CD1c-positive myeloid dendritic cell (primary cell): ENCODE data around the gene IL5RA.

Experiments
- DNase-seq: peaks from one replicate; pipeline ENCODE4 v3.0.0-alpha.2; 2016; ENCODE audit errors: extremely low spot score

The IL5RA gene

GRCh38 chr3:3110299-3110630 lies at the start of gene IL5RA:
Gene IL5RA, minus strand, starts transcription at chr3:3110374. Its CDS starts 5,390 bp downstream, at chr3:3104984.
- peak; percentile 16 for DNase-seq

- no peak for DNase-seq
These were observed 47.3 kb upstream of the IL5RA start for GRCh38 chr3:3157484-3157883.

DNA sequence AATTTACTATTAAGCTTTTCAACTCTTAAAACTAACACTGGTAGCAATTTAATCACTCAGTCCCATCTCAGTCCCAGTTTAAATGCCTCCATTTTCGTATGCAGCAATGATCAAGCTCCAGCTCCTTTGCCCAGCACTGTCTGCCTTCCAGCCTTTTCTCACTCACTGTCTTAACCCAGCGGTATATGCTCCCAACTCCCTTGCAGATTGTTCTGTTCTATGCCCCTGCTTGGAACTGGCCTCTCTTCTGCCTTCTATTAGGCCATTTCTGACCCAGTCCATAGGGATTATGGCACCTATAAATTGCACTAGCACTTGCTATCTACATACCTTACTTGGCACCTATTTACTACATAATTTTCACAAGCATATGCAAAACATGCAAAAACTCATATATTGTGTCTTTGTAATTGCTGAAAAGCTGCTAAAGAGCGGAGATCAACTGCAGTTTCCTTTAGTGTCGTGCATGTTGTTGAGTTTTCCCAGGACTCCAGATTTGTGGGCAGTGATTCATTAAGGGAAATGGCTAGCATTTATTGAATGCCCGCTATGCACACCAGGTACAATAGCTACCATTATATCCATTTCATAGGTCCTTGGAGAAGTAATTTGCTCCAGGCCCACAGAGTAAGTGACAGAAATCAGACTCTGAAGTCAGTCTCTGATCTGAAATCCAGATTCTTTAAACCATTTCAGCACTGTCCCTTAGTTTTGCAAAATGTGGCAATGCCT lies 44.9 kb upstream of the IL5RA start:
- DNase-seq = no peak

DNA sequence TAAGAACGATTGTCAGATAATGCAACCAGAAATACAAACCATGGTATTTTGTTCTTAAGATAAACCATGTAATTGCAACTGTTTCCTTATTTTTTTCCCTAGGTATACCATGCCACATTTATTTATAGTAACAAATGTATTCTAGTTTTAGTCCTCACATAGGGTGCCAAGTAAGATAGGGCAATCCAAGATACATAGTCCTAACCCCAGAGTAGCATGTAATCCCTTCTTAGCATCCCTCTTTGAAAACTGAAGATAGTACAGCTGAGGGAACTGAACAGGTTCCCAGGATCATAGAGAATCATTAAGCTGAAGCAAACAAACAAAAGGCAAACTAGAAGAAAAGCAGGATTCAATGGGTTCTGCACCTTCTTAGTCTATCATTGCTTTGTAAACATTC lies 41.3 kb upstream of the IL5RA start:
- DNase-seq = no peak

DNA sequence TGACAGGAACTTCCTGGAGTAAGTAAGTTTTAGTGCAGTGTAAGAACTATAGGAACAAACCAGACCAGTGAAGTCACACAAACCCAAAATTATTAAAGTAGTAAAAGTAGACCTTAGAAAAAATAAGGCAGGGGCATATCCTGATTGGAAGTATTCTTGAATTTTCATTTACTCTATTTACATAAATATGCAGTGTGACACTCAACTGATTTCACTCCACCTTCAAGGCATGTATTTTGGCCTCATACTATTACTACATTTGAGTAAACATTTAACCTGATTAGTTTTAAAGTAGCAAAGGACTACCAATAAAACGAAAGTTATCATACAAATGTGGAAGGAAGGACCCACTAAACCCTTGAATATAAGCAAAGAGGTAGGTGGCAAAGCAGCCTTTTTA lies 39.4 kb upstream of the IL5RA start:
- no peak for DNase-seq

- no peak for DNase-seq
These were observed 35.7 kb upstream of the IL5RA start for GRCh38 chr3:3145831-3146230.

- DNase-seq = no peak
These were observed 31.8 kb upstream of the IL5RA start for GRCh38 chr3:3141939-3142338.

DNA sequence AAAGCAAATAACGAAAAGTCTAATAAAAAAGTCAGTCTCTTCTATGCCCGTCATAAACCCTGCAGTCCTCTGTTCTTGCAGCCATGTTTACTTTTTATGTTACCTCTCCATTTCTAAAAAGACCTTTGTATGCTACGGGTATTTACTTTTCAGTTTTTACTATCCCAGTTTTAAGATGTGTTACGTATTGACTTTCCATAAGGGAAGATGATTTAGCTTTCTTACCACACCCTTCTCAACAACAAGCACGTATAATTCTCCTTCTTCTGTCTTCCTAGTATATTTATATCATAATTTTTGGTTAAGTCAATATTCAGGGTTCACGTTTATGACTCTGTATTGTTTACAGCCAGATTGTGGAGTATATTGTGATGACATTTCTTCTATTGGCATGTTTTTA lies 27.4 kb upstream of the IL5RA start:
- no peak for DNase-seq

GRCh38 chr3:3134750-3135448 lies 24.7 kb upstream of the IL5RA start:
- DNase-seq = no peak

- no peak for DNase-seq
These were observed 23.3 kb upstream of the IL5RA start for GRCh38 chr3:3133500-3133899.

- DNase-seq = no peak
These were observed 19.4 kb upstream of the IL5RA start for GRCh38 chr3:3129579-3129978.

DNA sequence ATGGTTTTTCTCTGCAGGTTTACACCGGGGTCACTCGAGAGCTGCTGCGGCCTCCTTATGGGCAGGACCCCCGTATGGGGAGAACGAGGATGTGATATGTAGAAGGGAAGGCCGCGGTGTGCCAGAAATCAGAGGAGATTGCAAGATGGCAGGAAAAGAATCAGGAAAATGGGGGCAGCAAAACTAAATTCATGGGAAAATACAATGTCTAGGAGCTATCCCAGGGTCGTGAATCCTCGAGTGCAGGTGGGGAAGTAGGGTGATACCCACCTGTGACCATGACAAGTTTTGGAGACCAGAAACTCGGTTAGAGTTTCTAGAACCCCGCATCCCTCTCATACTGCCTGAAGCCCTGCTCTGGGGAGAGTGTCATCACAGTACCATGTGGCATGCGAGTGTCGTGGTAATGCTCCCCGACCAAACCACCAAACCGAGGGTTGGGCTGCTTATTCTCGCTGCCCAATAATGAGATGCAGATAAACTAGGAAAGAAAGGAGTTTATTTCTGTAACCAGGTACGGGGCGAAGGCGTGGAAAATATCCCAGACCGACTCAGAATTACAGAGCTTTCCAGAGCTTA lies 17.3 kb upstream of the IL5RA start:
- DNase-seq = no peak

- DNase-seq = peak; percentile 98
These were observed 16.6 kb upstream of the IL5RA start, which contains the start of gene TRNT1 for GRCh38 chr3:3126477-3127431. Gene TRNT1, plus strand, starts transcription at chr3:3126940. Its CDS starts 2,101 bp downstream, at chr3:3129041.

DNA sequence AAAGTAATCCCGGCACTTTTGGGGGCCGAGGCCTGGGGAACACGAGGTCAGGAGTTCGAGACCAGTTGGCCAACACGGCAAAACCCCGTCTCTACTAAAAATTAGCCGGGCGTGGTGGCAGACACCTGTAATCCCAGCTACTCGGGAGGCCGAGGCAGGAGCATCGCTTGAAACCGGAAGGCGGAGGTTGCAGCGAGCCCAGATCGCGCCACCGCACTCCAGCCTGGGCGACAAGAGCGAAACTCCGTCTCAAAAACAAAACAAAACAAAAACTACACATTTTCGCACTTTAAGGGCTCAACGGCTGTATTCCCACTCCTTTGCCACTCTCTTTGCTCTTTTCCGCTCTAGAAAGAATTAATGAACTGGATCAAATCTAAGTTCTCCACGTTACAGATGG lies 15.8 kb upstream of the IL5RA start:
- no peak for DNase-seq

DNA sequence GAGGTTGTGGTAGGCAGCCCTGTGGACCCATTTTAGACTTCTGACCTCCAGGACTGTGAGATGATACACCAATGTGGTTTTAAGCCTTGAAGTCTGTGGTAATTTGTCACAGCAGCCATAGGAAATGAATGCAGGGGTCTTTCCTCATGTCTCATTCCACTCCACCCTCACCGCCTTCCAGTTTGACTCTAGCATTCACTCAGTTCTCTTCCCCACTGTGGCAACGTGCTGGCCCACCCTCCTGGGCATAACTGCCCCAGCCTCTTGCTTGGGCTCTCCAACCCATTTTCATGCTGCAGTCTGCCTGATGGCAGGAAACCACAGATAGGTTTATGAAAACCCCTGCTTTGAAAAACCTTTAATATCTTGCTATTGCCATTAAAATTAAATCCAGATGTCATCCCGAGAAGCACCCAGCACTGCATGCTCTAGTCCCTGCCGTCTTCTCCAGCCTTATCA lies 9.2 kb upstream of the IL5RA start:
- no peak for DNase-seq

- no peak for DNase-seq
These were observed 7.5 kb upstream of the IL5RA start for GRCh38 chr3:3117651-3118050.

- no peak for DNase-seq
These were observed 3.0 kb upstream of the IL5RA start for GRCh38 chr3:3113042-3113709.

- DNase-seq = peak; percentile 17
These were observed 681 bp upstream of the IL5RA start for GRCh38 chr3:3110749-3111361.

- no peak for DNase-seq
These were observed 521 bp downstream of the IL5RA start for GRCh38 chr3:3109407-3110298.

GRCh38 chr3:3107858-3108257 lies 2.3 kb downstream of the IL5RA start:
- DNase-seq = no peak
